Right ventricle myocardium inferior (tissue), 1 donor: ENCODE data around the gene USP33. TPM values are rescaled to one million over a fixed set of nuclear protein-coding genes. Genes with fewer than 3 reads are reported as not detected.

Experiments used
- total RNA-seq: library from RNA; stranded (reverse); fragmentation: NEBNext Ultra II Directional; extraction: Animal tissue kit (Norgen Biotek cat#: 25700); gene quantifications from one replicate; pipeline ENCODE4 v1.2.1, GENCODE V29; 2021
- donor health status: DM: no; HTN: yes; CAD: no; lungs with severe emphysema.

USP33 gene
- total RNA-seq, 1 donor from 2014 or later = 26.9 TPM

Other genes with a start within 250 kb of the USP33 start
- 30.2 TPM for gene ZZZ3, start 77.2 kb downstream of the USP33 start, total RNA-seq
- gene MIGA1, start 19.8 kb upstream of the USP33 start, total RNA-seq = 9.9 TPM
- 365 TPM for gene NEXN, start 128.8 kb upstream of the USP33 start, total RNA-seq
- 48.9 TPM for gene FUBP1, start 219.2 kb upstream of the USP33 start, total RNA-seq
- 88.0 TPM for gene DNAJB4, start 245.1 kb upstream of the USP33 start, total RNA-seq